ENCODE data around the gene IGFBPL1.

- TF ChIP-seq AGO1 (IDR thresholded peaks at IDR 0.05; ENCODE audit: low read depth, low read length, poor library complexity, severe bottlenecking) (no peak), RORA (CRISPR knock-in tag; IDR thresholded peaks at IDR 0.05) (no peak), FOSL2 (CRISPR knock-in tag; IDR thresholded peaks at IDR 0.05) (no peak), CTCF (CRISPR knock-in tag; IDR thresholded peaks at IDR 0.05) (no peak), ZNF7 (CRISPR knock-in tag; IDR thresholded peaks at IDR 0.05) (no peak), THYN1 (CRISPR knock-in tag; IDR thresholded peaks at IDR 0.05; ENCODE audit: borderline replicate concordance, low read depth) (no peak), ZNF350 (CRISPR knock-in tag; IDR thresholded peaks at IDR 0.05; ENCODE audit: borderline replicate concordance, low read depth) (no peak), AHR (CRISPR knock-in tag; IDR thresholded peaks at IDR 0.05) (no peak), POLR2AphosphoS5 (IDR thresholded peaks at IDR 0.05; ENCODE audit: low read depth, low read length) (no peak), ZNF143 (CRISPR knock-in tag; IDR thresholded peaks at IDR 0.05) (no peak), CHD4 (IDR thresholded peaks at IDR 0.05; ENCODE audit: borderline replicate concordance, low read length) (no peak), ZNF263 (CRISPR knock-in tag; IDR thresholded peaks at IDR 0.05) (no peak)
Observed at GRCh38 chr9:38453835-38454234, 29.6 kb upstream of the IGFBPL1 start.

Measured in HepG2 (cell line).